PC-9 (cell line): Measurements from ENCODE around the gene GNAL. TPM values are rescaled to one million over a fixed set of nuclear protein-coding genes. Genes with fewer than 3 reads are reported as not detected.

Source experiments
- BruUV-seq: library from RNA; stranded (reverse); fragments of 400-500 nt; replicated peaks from 2 replicates; lab custom pipeline; 2021; lab: Mats Ljungman, UMichigan
- CTCF ChIA-PET: fragments of 300-600 bp; sonication (Branson Sonifier 250); formaldehyde crosslinking; loops from one replicate; lab custom pipeline; 2022; ENCODE audit warnings: antibody characterized with exemption; lab: Charles Lee
- POLR2A ChIA-PET: fragments of 300-600 bp; sonication (Branson Sonifier 250); formaldehyde crosslinking; loops from one replicate; lab custom pipeline; 2022; ENCODE audit warnings: antibody characterized with exemption; ENCODE audit not compliant: unreplicated experiment; lab: Charles Lee
- DNase-seq, 2 experiments: peaks; one replicate each; pipeline versions ENCODE4 v3.0.0 to v3.0.0-alpha.2; 2015 to 2022; ENCODE audit warnings: mixed read lengths in 1 of 2
- H2AFZ ChIP-seq: fragments of 200-600 bp; sonication (generic); 2 replicates; pipeline ENCODE4 v1.8.1; 2017; ENCODE audit warnings: antibody characterized with exemption
- H3F3A ChIP-seq: fragments of 200-600 bp; sonication (generic); 2 replicates; pipeline ENCODE4 v1.8.1; 2017; ENCODE audit warnings: antibody characterized with exemption, mild to moderate bottlenecking, low read depth; ENCODE audit not compliant: insufficient read depth
- H3K27ac ChIP-seq: fragments of 200-600 bp; sonication (generic); 2 replicates; pipeline ENCODE4 v1.6.1; 2016; ENCODE audit warnings: mixed run types
- H3K27me3 ChIP-seq: fragments of 200-600 bp; sonication (generic); 2 replicates; pipeline ENCODE4 v1.6.1; 2016; ENCODE audit warnings: low read depth, mixed run types; ENCODE audit not compliant: insufficient read depth
- H3K36me3 ChIP-seq: fragments of 200-600 bp; sonication (generic); 2 replicates; pipeline ENCODE4 v1.6.1; 2016; ENCODE audit warnings: low read depth, mixed run types
- H3K4me1 ChIP-seq: fragments of 200-600 bp; sonication (generic); replicated peaks from 2 replicates; pipeline ENCODE4 v1.6.1; 2016; ENCODE audit warnings: mixed run types; ENCODE audit not compliant: insufficient read depth
- H3K4me2 ChIP-seq: fragments of 200-600 bp; sonication (generic); 2 replicates; pipeline ENCODE4 v1.6.1; 2017; ENCODE audit warnings: mixed run types
- H3K4me3 ChIP-seq: fragments of 200-600 bp; sonication (generic); 2 replicates; pipeline ENCODE4 v1.6.1; 2016; ENCODE audit warnings: mixed run types
- H3K79me2 ChIP-seq: fragments of 200-600 bp; sonication (generic); 2 replicates; pipeline ENCODE4 v1.6.1; 2017; ENCODE audit warnings: low read depth, mixed run types
- H3K9me2 ChIP-seq: fragments of 200-600 bp; sonication (generic); 2 replicates; pipeline ENCODE4 v1.8.1; 2017; ENCODE audit warnings: mild to moderate bottlenecking; ENCODE audit not compliant: insufficient read depth
- H3K9me3 ChIP-seq: fragments of 200-600 bp; sonication (generic); 2 replicates; pipeline ENCODE4 v1.8.1; 2016; ENCODE audit warnings: low read depth; ENCODE audit not compliant: insufficient read depth
- H4K20me1 ChIP-seq: fragments of 200-600 bp; sonication (generic); 2 replicates; pipeline ENCODE4 v1.8.1; 2017; ENCODE audit not compliant: insufficient read depth
- EZH2 ChIP-seq: fragments of 200-600 bp; sonication (generic); IDR thresholded peaks from 2 replicates; pipeline ENCODE4 v1.8.0; 2017; ENCODE audit warnings: antibody characterized with exemption, low read depth
- intact Hi-C: fragments of 100-400 bp; cut with micrococcal nuclease; formaldehyde crosslinking; loops from one replicate; pipeline ENCODE4 v1.10.0; 2022; ENCODE audit not compliant: unreplicated experiment
- total RNA-seq: library from RNA; stranded (reverse); gene quantifications from 2 replicates; pipeline ENCODE4 v1.2.3, GENCODE V29; 2021
- TF ChIP-seq, protein P1 (sequence below): fragments of 200-600 bp; sonication (generic); conservative IDR thresholded peaks from 2 replicates; pipeline ENCODE4 v1.6.1; 2017; ENCODE audit warnings: mixed run types, antibody characterized with exemption, mild to moderate bottlenecking, moderate library complexity

GNAL gene
- total RNA-seq, 1 experiment from 2014 or later = 3.3 TPM

DNA sequence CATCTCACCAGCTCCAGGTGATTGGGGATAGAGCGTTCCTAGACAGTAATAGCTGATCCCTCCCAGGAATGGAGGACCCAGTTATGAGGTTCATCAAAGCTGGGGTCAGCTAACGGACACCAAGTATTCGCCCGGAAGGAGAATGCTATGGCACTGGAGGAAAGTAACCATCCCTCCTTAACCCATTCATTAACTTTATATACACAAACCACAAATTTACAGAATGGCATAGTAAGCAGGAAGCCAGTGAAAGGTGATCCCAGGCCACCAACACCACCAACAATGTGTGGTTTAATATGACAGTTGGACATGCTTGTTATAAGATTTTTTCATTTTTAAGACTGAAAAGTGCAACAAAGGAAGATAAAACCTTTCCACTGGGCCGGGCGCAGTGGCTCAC is 106.9 kb downstream of the GNAL start:
- CTCF ChIA-PET = no interaction called here
- intact Hi-C loops = no loop called here
- Histone ChIP-seq H3K36me3 (no peaks in the 10 kb centered on the region), H3K4me3 (no peak overlapping the region), H3K27me3 (no peaks in the 10 kb centered on the region), H3K9me3 (no peaks in the 10 kb centered on the region), H3K4me2 (no peak overlapping the region), H3K27ac (no peak overlapping the region), H3K9me2 (no peaks in the 10 kb centered on the region), H3K79me2 (no peaks in the 10 kb centered on the region), H3K4me1 (peaks cover 6% of the 10 kb centered on the region), H3F3A (peaks cover 1% of the 10 kb centered on the region; the same call in 1 of the 2 replicates), H2AFZ (no peak overlapping the region), H4K20me1 (no peaks in the 10 kb centered on the region)
- no peak for TF ChIP-seq EZH2
- TF ChIP-seq, protein P1, sequence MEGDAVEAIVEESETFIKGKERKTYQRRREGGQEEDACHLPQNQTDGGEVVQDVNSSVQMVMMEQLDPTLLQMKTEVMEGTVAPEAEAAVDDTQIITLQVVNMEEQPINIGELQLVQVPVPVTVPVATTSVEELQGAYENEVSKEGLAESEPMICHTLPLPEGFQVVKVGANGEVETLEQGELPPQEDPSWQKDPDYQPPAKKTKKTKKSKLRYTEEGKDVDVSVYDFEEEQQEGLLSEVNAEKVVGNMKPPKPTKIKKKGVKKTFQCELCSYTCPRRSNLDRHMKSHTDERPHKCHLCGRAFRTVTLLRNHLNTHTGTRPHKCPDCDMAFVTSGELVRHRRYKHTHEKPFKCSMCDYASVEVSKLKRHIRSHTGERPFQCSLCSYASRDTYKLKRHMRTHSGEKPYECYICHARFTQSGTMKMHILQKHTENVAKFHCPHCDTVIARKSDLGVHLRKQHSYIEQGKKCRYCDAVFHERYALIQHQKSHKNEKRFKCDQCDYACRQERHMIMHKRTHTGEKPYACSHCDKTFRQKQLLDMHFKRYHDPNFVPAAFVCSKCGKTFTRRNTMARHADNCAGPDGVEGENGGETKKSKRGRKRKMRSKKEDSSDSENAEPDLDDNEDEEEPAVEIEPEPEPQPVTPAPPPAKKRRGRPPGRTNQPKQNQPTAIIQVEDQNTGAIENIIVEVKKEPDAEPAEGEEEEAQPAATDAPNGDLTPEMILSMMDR = no peak
- BruUV-seq = no TSS peak
- DNase-seq = no peak
- POLR2A ChIA-PET = interaction anchor here (0.6 kb wide), 1 partner anchor 27 kb away, joined by 3 read pairs; no protein-coding TSS in a partner anchor

DNA sequence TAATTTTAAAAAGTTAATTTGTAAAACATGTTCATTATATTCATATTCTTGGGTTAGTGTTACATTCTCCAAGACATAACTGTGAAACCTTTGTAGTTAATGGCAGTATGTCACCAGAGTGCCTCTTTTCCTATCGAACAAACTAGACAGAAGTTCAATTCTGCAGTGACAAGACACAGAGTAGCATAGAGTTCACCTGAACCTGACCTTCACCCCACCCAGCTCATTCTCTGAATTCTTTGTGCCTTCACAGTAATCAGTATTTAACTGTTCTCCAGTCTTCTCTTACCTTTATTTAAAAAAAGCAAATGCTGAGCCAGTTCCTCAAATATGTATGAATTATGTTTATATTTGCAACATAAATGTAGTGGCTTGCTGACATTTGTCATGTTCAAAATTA is 109.2 kb downstream of the GNAL start:
- POLR2A ChIA-PET = no interaction called here
- CTCF ChIA-PET = no interaction called here
- intact Hi-C loops = no loop called here
- H3K36me3 ChIP-seq = no peaks in the 10 kb centered on the region
- H3K27me3 ChIP-seq = no peaks in the 10 kb centered on the region
- H4K20me1 ChIP-seq = no peaks in the 10 kb centered on the region
- H3K4me1 ChIP-seq = peaks cover 12% of the 10 kb centered on the region
- no peak overlapping the region for H2AFZ ChIP-seq
- no TSS peak for BruUV-seq
- H3K79me2 ChIP-seq = no peaks in the 10 kb centered on the region
- peaks cover 7% of the 10 kb centered on the region; the same call in 1 of the 2 replicates for H3F3A ChIP-seq
- no peak overlapping the region for H3K4me3 ChIP-seq
- no peak overlapping the region for H3K27ac ChIP-seq
- TF ChIP-seq, protein P1 = no peak
- TF ChIP-seq EZH2 = no peak
- no peak overlapping the region for H3K4me2 ChIP-seq
- no peaks in the 10 kb centered on the region; the same call in 1 of the 2 replicates for H3K9me3 ChIP-seq
- no peak for DNase-seq
- no peaks in the 10 kb centered on the region for H3K9me2 ChIP-seq

DNA sequence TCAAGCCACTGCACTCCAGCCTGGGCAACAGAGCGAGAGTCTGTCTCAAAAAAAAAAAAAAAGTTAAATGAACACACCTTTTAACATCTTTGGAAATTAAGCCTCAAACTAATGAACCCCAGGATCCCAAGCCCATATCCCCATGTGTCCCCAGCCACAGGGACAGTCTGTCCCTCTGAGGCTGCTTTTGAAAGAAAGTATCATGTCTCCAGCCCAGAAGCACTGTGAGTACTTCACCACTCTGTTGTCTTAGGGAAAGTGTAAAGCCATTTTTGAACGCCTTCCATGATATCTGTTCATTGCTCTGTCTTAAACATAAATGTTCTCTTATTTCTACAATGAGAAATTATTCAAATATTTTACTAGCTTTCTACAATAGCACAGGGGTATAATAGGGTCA is 110.0 kb downstream of the GNAL start:
- H3K4me2 ChIP-seq = no peak overlapping the region
- no peaks in the 10 kb centered on the region for H3K27me3 ChIP-seq
- no TSS peak for BruUV-seq
- no peak for DNase-seq
- H3K79me2 ChIP-seq = no peaks in the 10 kb centered on the region
- no peaks in the 10 kb centered on the region for H4K20me1 ChIP-seq
- H3F3A ChIP-seq = peaks cover 7% of the 10 kb centered on the region; the same call in 1 of the 2 replicates
- H2AFZ ChIP-seq = no peak overlapping the region
- H3K27ac ChIP-seq = no peak overlapping the region
- H3K36me3 ChIP-seq = no peaks in the 10 kb centered on the region
- H3K4me1 ChIP-seq = peaks cover 12% of the 10 kb centered on the region
- H3K4me3 ChIP-seq = no peak overlapping the region
- TF ChIP-seq, protein P1 = no peak
- no peak for TF ChIP-seq EZH2
- no peaks in the 10 kb centered on the region; the same call in 1 of the 2 replicates for H3K9me3 ChIP-seq
- no peaks in the 10 kb centered on the region for H3K9me2 ChIP-seq
- ChIA-PET CTCF (no interaction called here), POLR2A (interaction anchor here (0.5 kb wide), 1 partner anchor 132 kb away, joined by 3 read pairs; no protein-coding TSS in a partner anchor)
- intact Hi-C loops = no loop called here
